Ovary (tissue), 3 donors: Measurements from ENCODE around the gene C9orf78.

Experiments used
- POLR2A ChIP-seq: fragments of 450-650 bp; IDR thresholded peaks from one replicate; pipeline ENCODE4 v1.6.1; 2017; ENCODE audit warnings: antibody characterized with exemption, mild to moderate bottlenecking, moderate library complexity
- TF ChIP-seq, protein P1 (sequence below), 3 donors: fragments of 450-650 bp in 2 of 3; fragments of 200-600 bp in 1 of 3; IDR thresholded peaks; one replicate each; pipeline versions ENCODE4 v1.5.1 to v1.8.0; 2016 to 2022; ENCODE audit warnings: antibody characterized with exemption in 3 of 3, mild to moderate bottlenecking in 1 of 3
- donor health status: DM: no; HTN: no; CAD: no.

DNA sequence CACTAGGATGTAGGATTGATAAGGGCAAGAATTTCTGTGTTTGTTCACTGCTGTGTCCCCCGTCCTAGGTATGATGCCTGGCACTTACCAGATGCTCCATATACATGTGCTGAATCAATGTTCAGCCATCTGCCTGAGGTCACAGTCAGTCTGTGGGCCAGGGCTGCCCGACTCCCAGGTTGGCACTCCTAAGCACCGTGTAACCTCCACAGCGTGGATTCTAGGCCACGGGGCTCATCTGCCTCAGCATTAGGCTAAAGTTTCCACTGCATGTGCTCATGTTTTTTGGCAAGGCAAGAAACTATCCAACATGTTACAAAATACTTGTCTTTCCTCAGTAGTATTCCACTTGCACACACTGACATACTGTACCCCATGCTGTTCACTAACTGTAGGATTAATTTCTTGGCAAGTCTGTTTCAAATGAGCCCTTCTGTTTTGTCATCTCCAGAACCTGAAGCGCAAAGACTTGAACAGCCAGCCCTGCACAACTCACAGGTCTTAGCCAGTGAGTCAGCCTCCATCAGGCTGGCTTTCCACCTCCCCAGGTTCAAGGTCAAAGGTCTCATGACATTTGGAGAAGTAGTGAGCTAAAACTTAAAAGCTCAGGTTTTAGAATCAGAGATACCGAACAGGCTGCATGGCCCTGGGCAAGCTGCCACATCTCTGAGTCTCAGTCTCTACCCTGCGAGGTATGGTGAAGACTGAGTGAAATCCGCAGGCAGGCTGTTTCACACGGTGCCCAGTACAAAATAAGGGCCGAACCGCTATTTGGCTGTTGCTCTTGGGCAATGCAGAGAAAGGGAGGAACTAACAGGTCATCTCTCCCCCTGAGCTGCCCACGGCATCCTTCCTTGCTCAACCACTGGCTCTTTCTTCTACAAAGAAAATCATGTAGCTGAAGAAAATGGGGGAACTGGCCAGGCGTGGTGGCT is 18.3 kb downstream of the C9orf78 start:
- TF ChIP-seq POLR2A, result no peak
- TF ChIP-seq, protein P1, sequence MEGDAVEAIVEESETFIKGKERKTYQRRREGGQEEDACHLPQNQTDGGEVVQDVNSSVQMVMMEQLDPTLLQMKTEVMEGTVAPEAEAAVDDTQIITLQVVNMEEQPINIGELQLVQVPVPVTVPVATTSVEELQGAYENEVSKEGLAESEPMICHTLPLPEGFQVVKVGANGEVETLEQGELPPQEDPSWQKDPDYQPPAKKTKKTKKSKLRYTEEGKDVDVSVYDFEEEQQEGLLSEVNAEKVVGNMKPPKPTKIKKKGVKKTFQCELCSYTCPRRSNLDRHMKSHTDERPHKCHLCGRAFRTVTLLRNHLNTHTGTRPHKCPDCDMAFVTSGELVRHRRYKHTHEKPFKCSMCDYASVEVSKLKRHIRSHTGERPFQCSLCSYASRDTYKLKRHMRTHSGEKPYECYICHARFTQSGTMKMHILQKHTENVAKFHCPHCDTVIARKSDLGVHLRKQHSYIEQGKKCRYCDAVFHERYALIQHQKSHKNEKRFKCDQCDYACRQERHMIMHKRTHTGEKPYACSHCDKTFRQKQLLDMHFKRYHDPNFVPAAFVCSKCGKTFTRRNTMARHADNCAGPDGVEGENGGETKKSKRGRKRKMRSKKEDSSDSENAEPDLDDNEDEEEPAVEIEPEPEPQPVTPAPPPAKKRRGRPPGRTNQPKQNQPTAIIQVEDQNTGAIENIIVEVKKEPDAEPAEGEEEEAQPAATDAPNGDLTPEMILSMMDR (IDR thresholded peaks at IDR 0.05), result no peak
